HG02759 (cell line): ENCODE data around the gene MYADM.

Experiments used
- ATAC-seq: cut with Tn5 transposase; IDR thresholded peaks from one replicate; pipeline ENCODE4 v1.9.1; 2021; ENCODE audit warnings: mild to moderate bottlenecking, moderate library complexity; ENCODE audit not compliant: unreplicated experiment

MYADM gene

DNA sequence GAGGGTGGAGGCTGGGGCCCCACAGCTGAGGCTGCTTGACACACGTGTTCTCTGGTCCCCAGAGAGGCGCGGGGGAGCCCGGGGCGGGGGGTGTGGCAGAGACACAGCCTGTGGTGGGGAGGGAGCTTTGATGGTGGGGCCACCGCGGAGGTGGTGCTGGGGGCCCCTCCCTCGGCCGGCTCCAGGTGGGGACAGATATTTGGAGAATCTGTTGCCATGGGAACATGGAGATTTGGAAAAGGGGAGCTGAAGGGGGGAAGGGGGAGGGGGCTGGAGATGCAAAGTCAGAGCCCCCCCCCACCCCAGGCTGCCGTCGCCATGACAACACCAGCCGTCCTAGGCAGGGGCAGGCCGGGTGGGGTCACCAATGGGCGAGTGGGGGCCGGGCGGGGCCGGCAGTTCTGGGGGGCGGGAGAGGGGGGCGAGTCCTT, 15.6 kb downstream of the MYADM start:
- no peak for ATAC-seq

DNA sequence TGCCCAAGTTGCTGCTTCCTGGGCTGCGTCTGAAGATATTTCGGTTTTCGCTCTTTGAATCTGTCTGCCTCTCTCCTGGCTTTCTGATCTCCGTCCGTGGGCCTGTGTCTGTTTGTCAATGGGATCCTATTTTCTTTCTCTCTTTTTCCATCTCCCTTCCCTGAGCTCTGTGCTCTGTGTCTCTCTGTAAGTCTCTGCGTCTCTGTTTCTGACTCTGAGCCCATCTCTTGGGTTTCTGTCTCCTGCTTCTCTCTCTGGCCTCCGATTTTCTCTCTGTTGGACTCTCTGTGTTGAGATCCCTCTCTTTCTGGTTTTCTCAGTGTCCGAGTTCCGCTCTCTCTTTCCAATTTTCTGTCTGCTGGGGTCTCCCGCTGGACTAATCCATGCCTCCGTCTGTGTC, 16.1 kb downstream of the MYADM start:
- no peak for ATAC-seq

DNA sequence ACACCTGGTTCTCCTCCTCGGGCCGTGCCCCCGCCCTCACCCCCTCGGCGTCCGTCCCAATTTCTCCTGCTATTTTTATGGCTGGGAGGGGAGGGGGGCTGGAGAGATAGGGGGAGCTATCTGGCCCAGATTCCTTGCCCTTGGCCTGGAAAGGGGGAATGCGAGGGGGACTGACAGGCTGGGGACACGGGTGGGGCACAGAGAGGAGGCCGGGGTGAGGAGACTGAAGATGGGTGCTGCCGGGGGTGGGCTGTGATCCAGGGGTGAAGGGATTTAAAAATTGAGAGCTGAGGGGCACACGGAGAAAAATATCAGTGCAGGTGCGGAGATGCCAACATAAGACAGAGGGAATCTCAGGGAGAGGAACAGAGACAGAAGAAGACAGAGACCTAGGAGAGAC, 16.6 kb downstream of the MYADM start:
- no peak for ATAC-seq

DNA sequence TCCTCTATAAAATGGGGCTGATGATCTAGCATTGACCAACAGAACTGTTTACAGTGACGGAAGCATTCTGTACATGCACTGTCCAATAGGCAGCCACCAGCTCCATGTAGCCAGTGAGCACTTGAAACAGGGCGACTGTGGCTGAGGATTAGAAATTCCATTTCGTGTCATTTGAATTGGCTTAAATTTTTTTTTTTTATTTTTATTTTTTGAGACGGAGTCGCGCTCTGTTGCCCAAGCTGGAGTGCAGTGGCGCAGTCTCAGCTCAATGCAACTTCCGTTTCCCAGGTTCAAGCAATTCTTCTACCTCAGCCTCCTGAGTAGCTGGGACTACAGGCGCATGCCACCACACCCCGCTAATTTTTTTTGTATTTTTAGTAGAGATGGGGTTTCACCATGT, 17.4 kb downstream of the MYADM start:
- no peak for ATAC-seq

DNA sequence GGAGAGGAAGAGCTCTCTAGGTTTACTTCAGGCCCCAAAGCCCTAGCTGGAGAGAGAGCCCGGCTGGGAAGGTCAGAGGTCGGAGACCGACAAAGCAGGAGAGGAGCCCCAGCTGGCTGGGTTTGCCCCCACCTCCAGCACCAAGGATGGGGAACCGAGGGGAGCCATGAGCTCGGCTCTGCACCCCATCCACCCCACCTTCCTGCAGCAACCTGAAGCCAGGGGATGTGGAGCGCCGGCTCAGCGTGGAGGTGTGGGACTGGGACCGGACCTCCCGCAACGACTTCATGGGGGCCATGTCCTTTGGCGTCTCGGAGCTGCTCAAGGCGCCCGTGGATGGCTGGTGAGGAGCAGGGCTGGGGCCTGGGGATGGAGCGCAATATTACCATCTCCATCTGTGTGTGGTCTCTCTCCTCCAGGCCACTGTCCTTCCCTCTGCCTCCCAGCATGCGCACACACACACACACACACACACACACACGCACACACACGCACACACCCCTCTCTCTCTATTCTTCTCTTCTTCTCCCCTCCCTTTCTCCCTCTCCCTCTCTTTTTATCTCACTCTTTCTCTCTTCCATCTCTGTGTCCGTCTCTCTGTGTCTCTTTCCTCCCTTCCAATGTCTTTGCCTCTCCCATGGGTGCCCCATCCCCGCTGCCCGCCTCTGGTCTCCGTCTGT, 24.8 kb downstream of the MYADM start:
- ATAC-seq = no peak

DNA sequence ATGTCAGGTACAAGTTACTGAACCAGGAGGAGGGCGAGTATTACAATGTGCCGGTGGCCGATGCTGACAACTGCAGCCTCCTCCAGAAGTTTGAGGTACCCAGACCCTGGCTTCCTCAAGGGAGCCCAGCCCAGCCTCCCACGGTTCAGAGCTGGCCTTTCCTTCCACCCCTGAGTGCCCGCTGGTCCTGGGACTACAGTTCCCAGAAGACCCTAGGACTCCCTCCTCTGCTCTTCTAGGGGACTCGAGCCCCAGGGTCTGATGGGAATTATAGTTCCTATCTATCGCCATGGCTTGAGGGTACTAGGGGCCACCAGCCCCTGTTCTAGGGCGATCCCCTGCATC, 25.3 kb downstream of the MYADM start:
- no peak for ATAC-seq

DNA sequence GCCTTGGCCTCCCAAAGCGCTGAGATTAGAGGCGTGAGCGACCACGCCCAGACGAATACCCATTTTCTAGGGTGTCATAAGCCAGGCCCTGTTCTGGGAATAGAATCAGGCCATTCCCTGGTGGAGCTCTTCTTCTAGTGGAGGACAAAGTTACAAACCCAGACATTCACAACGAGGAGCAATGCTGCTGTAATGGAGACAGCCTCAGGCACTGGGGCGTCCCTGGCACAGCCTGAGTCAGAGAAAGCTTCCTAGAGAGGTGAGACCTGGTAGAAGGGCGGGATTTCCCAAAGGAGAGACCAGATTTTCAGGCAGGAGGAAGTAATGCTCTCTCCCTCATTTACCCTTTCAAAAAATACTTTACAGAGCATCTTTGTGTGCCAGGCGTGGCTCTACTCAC, 27.0 kb downstream of the MYADM start:
- ATAC-seq = no peak

DNA sequence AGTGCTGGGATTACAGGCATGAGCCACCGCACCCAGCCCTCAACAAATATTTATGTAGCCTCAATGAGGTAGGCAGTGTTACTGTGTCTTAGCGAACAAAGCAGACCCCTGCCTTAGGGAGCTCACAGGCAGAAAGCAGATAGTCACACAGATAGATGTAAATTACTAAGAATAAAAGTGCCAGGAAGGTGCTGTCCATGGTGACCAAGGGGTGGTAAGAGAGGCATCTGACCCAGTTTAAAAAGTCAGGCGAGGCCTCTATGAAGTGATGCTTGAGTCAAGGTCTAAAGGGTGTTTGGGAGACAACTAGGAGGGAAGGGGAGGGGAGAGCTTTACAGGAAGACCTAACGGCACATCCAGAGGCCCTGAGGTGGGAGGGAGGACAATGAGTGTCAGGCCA, 29.0 kb downstream of the MYADM start:
- no peak for ATAC-seq

DNA sequence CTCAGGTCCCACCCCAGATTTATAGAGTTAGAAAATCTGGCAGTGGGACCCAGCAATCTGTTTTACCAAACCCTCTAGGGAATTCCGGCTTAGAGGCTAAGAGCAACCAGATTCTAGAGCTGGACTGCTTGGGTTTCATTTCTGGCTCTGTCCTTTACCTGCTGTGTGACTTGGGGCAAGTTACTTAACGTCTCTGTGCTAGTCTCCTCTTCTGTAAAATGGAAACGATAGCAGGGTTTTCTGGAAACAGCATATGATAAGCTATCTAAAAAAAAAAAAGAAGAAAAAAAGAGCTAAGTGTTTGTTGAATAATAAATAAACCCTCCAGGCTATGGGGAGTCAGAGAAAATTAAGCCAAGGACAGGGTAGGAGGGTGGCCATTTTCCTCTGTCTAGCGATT, 29.8 kb downstream of the MYADM start:
- ATAC-seq = no peak

DNA sequence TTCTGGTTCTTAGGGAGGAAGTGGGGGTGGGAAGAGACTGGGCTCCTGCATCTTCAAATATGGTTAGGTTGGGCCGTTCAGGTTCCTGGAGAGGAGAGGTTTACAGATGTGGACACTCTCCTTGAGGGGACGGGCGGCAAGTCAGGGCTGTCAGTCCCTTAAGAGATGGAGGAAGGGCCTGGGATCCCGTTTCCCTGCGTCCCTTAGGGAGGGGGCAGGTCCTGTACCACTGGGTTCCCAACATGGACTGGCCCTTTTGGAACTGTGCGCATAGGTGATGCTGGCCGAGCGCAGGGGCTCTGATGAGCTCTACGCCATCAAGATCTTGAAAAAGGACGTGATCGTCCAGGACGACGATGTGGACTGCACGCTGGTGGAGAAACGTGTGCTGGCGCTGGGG, 30.5 kb downstream of the MYADM start:
- ATAC-seq = no peak

DNA sequence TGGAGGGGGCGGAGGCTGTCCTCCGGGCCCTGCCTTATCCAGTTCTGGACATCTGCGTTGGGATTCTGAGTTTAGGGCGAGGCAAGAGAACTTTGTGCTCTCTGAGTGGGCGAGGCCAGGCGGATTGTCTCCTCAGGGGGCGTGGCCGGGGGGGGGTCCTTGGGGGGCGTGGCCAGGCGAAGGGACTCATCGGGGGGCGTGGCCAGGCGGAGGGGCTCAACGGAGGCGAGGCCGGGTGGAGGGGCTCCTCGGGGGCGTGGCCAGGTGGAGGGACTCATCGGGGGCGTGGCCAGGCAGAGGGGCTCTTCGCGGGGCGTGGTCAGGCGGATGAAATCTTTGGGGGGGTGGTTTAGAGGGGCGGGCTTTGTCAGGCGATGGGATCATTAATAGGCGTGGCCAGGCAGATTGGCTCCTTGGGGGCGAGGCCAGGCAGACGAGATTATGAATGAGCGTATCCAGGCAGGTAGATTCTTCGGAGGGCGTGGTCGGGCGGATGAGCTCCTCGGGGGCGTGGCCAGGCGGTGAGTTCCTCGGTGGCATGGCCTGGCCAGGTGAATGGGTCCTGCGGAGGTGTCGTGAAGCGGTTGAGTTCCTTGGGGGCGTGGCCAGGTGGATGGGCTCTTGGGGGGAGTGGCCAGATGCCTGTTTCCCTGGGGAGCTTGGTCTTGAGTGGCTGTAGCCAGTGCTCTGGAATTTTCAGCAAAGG, 31.1 kb downstream of the MYADM start:
- ATAC-seq = no peak

DNA sequence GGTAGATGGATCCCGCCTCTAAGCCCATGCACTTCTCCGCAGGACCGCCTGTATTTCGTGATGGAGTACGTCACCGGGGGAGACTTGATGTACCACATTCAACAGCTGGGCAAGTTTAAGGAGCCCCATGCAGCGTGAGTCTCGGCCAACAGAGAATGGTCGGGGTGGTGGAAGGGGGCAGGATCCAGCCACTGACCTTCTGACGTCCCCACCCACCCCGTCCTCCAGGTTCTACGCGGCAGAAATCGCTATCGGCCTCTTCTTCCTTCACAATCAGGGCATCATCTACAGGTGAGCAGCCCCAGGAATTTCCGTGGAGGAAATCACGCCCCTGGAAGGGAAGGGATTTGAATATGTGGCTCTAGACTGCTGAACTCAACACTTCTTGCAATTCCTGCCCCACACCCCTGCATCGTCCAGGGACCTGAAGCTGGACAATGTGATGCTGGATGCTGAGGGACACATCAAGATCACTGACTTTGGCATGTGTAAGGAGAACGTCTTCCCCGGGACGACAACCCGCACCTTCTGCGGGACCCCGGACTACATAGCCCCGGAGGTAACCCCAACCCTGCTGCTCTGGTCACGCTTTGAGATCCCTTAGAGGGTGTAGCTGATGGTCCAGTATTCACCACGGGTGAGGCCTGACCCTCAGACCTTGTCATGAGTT, 32.6 kb downstream of the MYADM start:
- ATAC-seq = no peak

DNA sequence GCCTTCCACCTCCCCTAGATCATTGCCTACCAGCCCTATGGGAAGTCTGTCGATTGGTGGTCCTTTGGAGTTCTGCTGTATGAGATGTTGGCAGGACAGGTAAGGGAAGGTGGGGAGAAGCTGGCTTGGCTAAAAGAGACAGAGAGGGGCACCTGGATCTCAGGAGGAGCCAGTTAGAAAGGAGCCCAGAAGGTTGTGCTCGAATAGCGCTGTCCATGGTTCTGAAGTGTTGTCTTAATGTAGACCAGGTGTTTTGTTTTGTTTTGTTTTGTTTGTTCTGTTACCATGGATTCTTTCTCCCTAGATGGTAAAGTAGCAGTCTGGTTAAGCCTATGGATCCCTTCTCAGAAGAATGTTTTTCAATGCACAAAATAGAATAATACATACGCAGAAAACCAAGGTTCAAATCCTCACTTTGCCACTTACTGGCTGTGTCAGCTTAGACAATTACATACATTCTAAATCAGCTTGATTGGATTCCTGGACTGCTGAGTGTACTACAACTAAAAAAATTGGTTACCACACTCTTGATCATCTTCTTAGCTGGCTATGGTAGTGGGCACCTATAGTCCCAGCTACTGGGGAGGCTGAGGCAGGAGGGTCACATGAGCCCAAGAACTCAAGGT, 35.5 kb downstream of the MYADM start:
- ATAC-seq = no peak

DNA sequence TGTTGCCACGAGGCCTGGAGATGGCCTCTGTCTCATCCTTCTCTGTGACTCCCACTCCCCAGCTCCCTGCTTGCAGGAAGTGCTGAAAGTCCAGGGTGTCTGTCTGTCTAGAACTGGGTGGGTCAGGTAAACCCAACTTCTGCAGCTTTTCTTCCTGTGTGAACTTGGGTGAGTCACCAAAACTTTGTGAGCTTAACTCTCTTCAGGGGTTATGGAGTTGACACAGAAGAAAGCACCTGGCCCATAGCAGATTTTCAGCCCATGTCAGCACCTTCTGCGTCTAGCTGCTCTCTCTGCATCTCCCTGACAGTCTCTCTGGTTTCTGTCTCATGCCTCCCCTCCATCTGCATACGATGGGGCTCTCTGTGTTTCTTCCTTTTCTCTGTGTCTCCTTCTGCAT, 37.2 kb downstream of the MYADM start:
- no peak for ATAC-seq

DNA sequence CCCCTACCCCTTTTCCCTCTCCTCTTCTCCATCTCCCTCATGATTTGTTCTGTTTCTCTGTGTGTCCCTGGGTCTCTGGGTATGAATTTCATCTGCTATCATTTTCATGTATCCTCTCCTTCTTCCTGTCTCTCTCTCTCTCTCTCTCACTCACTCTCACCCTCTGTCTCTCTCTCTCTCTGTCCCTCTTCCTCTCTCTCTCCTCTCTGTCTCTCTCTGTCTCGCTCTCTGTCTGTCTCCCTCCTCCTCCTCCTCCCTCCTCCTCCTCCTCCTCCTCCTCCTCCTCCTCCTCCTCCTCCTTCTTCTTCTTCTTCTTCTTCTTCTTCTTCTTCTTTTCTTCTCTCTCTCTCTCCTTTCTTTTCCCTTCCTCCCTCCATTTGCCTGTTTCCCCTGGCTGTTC, 38.1 kb downstream of the MYADM start:
- ATAC-seq = no peak

DNA sequence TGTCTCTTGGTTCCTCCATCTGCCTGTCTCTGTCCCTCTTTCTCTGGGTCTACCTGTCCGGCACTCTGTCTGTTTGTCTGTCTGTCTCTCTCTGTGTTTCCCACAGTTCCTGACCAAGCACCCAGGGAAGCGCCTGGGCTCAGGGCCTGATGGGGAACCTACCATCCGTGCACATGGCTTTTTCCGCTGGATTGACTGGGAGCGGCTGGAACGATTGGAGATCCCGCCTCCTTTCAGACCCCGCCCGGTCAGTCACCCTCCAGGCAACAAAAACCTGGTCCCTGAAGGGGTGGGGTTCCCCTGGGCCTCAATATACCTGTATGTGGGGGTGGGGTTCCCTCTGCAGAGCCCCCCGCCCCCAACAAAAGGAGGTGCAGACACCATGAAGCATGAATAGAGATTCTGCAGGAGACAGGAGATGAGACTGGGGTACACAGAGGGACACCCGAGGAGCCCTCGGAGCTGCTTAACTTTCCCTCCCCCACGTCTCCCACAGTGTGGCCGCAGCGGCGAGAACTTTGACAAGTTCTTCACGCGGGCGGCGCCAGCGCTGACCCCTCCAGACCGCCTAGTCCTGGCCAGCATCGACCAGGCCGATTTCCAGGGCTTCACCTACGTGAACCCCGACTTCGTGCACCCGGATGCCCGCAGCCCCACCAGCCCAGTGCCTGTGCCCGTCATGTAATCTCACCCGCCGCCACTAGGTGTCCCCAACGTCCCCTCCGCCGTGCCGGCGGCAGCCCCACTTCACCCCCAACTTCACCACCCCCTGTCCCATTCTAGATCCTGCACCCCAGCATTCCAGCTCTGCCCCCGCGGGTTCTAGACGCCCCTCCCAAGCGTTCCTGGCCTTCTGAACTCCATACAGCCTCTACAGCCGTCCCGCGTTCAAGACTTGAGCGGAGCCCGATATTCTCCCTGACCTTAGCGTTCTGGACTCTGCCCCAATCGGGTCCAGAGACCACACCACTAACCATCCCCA, 38.8 kb downstream of the MYADM start:
- no peak for ATAC-seq

DNA sequence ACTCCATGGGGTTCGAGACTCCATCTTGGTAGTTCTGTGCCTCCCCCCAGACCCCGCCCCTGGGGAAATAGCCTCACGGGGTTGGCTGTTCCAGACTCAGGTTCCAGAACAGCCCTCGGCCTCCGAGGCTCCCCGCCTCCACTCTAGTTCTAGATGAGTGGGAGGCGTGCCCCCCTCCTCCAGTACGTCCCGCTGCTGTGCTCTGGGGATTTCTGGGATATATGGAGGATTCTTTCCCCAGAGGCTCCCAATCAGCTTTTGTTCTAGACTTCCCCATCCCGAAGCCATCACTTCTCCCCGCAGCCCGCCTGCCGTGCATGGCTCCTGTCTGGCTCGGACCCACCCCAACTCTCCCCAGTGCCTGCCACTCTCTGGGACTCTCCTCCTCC, 39.5 kb downstream of the MYADM start:
- no peak for ATAC-seq

DNA sequence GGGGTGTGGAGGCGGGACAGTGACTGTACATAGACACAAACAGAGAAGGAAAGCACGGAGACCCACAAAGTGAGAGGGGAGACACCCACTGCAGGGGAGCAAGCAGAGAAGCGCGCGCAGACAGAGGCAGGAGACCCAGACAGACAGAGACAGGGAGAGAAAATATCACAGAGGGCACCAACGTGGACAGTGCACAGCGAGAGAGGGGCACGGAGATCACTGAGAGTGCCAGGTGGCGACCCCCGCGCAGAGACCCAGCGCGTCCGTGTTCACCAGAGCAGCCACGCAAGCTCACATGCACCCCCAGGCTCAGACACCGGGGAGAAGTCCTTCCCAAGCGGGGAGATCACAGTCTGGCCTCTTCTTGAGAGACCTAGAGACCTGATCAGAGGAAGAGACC, 40.0 kb downstream of the MYADM start:
- no peak for ATAC-seq

DNA sequence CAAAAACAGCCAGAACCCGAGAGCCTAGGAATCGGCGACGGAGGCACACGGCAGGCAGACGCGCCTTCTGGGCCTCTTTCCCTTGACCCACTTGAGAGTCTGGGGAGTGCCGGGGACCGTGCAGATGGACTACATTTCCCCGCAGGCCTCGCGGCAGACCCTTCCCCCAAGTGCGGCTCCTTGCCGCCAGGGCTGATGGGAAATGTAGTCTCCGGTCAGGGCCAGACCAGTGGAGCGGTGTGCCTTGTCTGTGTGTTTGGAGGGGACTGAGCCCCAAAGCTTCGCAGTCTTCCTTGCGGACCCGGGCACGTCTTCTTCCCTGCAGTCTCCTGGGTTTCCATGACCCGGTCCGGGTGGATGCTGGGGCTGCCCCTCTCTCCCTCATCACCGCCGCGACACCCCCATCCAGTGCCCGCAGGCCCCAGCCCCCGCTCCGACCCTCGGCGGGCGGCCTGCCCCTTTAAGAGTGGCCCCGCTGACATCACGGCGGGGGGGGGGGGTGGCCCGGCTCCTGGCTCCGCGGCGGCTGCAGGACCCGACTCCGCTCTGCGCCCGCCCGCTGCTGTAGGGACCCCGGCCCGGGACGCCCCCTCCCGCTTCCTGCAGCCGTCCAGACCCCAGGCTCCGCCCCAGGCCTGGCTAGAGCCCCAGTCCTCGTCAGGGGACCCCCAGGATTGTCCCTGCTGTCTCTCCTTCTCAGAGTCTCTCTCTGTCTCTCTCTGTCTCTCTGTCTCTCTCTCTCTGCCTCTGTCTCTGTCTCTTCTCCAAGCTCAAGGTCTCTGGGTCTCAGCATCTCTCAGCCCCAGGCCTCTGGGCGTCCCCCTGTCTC, 40.6 kb downstream of the MYADM start:
- no peak for ATAC-seq

DNA sequence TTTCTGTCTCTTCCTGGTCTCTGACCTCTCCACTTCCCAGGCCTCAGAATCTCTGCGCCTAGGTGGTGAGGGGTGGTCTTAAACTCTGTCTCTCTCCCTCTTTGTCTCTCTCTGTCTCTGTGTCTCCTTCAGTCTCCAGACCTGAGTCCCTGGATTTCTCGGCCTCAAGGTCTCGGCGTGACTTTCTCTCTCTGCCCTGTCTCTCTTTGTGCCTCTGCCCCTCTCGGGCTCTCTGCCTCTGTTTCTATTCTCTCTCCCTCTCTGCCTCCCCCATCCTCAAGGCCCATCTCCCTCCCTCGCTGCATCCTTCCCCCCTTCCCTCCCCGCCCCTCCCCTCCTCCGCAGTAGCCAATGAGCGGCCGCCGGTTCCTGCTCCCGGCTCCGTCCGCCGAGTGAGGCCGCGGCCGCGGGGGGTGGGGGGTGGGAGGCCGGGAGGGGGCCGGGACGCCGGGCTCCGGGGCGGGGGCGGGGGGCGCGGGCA, 41.3 kb downstream of the MYADM start, which contains the start of gene CACNG7:
Gene CACNG7 (plus strand): TSS at position 344 of the 481 bp plus-strand sequence. CDS start 3,554 bp downstream, outside the sequence.
- no peak for ATAC-seq
